Measurements from ENCODE around the gene OTOG. TPM values are rescaled to one million over a fixed set of nuclear protein-coding genes. Genes with fewer than 3 reads are reported as not detected.

Gene OTOG
- polyA plus RNA-seq, 4 donors, result 0.22 to 0.75 (median 0.29) TPM

DNA sequence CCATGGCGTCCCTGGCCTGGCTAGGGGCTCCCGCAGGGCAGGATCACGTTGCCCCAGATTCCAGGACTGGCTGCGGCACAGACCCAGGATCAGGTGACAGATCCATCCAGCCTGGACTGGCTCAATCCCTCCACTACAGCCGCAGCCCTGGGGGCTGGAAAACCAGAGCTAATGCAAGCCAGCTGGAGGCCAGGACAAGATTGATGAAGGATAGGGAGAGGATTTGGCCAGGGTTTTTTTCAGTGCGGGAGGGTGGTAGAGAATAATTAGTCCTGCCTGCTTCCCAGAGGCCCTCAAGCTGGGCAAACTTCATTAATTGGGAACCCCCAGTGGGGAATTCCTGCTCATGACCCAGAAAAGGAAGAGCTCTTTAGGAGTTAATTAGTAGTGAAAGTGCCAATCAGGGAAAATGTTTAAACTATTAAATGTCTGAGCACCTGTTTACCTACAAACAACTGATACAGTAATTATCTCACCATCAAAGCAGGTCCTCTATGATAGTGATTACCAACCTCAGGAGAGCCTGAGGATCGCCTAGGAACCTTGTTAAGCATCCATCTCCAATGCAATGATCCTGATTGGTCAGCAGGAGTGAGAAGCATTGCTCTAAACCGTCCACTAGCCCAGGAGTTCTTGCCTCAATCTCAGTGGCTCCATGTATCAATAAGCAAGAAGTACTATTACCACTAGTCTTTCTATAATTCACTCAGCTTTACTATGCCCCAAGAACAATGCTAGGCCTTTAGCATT is 139.3 kb downstream of the OTOG start:
- no peak for DNase-seq (ENCODE audit: low read depth in 4 of 4, low spot score in 3 of 4)

DNA sequence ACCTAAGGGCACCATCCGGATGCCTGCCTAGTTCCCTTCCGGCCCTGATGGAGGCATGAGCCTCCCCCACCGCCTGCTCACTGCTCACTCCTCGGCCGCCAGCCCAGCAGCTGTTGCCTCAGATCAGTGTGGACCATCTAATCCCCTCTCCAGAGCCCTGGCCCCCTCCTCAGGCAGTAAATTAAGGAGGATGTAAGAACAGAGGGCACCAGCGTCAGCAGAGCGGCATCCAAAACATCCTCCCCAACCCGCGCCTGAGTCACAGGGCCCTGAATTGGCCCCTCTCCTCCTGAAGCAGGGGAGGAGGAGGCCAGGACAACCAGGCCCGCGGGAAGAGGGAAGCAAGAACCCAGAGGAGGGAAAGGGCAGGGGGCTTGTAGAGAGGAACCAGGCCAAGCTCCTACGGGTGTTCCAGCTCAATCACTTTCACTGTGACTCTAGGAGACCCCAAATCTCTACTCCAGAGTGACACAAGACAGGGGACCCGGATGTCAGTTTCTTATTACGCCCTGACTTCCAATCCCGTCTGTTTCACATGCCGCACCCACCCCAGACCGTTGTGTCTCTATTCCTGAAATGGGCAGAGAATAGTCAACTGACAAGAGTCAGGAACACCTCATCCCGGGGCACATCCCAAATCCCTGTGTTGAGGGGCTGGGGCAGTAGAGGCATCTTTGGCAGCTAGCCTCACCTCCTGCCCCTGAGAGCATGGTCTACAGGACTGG is 141.0 kb downstream of the OTOG start:
- DNase-seq (ENCODE audit: low read depth in 4 of 4, low spot score in 3 of 4), result no peak

DNA sequence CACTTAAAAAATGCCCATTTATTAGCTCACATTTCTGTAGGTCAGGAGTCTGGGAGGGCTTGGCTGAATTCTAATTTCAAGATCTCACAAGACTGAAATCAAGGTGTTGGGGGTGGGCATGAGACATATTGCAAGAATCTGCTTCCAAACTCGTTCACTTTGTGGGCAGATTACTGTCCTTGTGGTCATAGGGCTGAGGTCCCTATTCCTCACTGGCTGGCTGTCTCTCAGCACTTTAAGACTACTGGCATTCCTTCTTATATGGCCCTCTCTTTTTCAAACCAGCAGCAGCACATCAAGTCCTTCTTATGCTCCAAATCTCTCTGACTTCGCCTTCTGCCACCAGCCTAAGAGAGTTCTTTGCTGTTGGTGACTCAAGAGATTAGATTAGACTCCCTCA is 144.5 kb downstream of the OTOG start:
- DNase-seq (ENCODE audit: low read depth in 4 of 4, low spot score in 3 of 4), result no peak

DNA sequence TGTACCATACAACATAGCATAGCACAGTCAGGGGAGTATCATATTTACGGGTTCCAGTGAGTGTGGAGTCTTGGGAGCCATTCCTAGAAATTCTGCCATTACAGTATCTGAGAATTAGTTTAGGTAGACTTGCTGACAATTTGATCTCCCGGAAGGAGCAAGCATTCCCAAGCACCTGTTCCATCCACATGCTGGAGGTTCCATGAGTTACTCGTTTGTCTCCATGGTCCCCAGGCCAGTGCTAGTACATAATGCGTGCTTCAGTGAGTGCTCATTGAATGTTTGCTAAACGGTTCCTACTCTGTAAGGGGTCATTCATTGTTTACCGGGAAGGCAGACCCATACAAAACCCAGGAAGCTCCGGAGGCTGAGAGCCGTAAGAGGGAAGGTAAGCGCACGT is 144.9 kb downstream of the OTOG start:
- no peak for DNase-seq (ENCODE audit: low read depth in 4 of 4, low spot score in 3 of 4)

DNA sequence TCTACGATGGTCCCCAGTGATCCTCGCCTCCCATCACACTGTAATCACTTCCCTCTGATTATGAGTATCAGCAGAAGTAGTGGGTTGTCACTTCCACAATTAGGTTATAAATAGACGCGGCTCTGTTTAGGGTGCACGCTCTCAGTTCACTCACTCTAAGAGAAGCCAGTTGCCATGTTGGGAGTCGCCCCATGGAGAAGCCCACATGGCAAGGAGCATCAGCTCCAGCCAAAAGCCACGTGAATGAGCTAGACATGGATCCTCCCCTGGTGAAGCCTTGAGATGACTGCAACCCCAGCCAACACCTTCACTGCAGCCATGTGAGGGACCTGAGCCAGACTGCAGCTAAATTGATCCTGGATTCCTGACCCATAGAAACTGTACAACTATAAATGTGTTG is 145.9 kb downstream of the OTOG start:
- no peak for DNase-seq (ENCODE audit: low read depth in 4 of 4, low spot score in 3 of 4)

DNA sequence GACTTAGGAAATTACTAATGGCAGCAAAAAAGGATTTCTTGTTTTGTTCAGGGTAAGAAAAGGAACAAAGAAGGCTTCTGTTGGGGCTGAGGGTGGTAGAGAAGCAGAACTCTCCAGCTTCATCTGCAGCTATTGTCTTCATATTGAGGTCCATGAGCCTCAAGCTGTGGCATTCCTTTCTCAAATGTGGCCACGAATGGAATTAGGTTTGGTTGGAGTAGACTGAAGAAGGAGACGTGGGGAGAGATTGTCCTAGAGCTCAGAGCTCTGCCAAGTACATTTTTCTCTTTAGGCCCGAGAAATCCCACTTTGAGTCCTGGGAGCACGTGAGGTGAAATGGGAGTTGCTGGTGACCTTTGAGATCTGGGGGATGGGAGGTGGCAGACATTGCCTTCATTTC is 146.5 kb downstream of the OTOG start:
- no peak for DNase-seq (ENCODE audit: low read depth in 4 of 4, low spot score in 3 of 4)

DNA sequence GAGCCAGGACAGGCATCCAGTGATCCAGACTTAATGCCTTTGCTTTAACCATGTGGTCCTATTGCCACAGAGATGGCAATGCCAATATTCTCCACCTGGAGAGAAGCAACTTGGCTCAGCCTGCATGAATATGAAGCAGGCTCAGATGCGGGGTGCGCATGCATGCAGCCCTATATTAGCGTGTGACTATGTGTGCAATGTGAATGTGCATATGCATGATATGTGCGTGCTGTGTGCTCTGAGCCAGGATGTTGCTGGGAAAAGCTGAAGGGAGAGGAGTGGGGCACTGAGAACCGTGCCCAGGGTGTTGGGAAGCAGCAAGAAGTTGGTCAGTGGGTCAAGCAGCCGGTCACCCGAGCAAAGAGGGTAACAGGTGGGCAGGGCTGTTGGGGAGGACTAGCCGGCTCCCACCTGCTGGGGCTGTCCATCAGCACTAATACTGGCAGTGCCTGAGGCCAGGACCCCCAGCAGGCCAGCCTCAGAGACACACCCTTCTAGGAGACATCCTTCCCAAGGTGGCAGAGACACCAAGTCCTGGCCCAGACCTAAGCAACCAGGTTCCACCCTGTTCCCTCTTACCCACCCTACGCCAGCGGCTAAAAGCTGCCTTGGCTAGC is 147.5 kb downstream of the OTOG start:
- DNase-seq (ENCODE audit: low read depth in 4 of 4, low spot score in 3 of 4), result no peak

DNA sequence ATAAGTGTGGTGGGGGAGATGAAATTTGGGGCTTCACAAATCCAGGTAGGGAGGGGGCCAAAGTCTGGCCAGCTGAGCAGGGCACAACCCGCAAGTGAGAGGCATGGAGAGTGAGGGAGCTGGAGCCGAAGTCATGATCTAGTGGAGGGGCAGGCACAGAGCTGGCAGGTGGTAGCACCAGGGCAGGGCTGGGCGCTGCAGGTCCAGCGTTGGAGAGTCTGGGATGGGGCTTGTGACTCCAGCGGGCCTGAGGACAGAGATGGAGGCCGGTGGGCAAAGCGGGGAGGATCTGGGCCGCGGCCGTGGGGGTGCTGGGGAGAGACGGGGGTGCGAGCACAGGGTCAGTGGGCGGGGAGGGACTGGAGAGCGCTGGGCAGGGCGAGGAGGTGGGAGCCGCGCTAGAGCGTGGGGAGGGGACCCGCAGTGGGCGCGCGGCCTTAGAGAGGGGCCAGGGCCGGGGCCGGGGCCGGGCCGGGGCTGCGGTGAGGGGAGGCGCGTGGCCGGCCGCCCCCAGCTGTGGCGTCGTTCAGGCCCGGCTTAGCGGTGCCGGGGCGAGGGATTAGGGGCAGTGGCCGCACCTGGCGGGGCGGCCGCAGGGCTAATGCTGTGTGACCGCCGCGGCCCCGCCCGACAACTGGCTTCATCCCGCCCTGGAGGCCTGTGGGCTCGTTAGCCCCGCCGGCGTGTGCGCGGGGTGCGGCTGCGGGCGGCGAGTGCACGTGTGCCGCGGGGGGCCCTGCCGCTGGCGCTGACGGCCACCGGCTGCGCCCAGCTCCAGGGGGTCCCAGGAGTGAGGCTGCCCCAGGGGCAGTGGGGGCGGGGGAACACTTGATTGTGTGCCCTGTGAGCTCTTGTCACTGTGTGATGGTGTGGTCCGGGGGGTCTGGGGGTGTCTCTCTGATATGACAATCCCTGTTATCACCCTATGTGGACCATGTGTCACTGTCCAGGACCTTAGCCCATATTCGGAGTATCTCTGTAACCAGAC is 148.7 kb downstream of the OTOG start:
- DNase-seq (ENCODE audit: low read depth in 4 of 4, low spot score in 3 of 4), result no peak

DNA sequence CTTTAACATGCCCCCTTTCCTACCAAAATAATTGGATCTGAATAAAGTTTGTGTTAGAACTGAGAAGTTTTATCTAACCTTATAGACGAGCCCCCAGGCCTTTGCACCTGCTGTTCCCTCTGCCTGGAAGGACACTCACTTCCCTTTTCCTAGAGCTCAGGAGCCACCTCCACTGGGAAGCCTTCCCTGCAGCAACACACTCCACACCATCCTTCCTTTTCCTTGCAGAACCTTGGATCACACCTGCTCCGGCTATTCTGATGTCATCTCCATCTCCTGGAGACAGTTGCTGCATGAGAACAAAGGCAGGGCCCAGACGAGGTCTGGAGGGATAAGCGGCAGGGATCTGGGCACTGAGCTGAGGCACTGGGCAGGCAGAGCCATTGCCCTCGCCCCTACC is 149.7 kb downstream of the OTOG start:
- DNase-seq (ENCODE audit: low read depth in 4 of 4, low spot score in 3 of 4), result no peak

Other genes starting within 250 kb of the OTOG start
- 1 to 10 TPM in 3 of 4 donors, under 1 TPM in 1; 0.64 to 1.6 (median 1.2) TPM for gene NCR3LG1, start 195.5 kb upstream of the OTOG start, polyA plus RNA-seq (ENCODE audit: insufficient read length in 4 of 4)
- 1 to 10 TPM in 3 of 4 donors, under 1 TPM in 1; 0.23 to 2.8 (median 2.2) TPM for gene KCNJ11, start 158.6 kb upstream of the OTOG start, polyA plus RNA-seq (ENCODE audit: insufficient read length in 4 of 4)
- gene ABCC8, start 70.4 kb upstream of the OTOG start, polyA plus RNA-seq (ENCODE audit: insufficient read length in 4 of 4), result 10 to 100 TPM in 1 of 4 donors, 1 to 10 TPM in 3; 1.6 to 10.5 (median 2.0) TPM
- gene USH1C, start 2.8 kb upstream of the OTOG start, polyA plus RNA-seq (ENCODE audit: insufficient read length in 4 of 4), result 10 to 100 TPM in 3 of 4 donors, 1 to 10 TPM in 1; 1.7 to 71.2 (median 53.8) TPM
- gene MYOD1, start 172.3 kb downstream of the OTOG start, polyA plus RNA-seq (ENCODE audit: insufficient read length in 4 of 4), result not detected
- gene KCNC1, start 187.5 kb downstream of the OTOG start, polyA plus RNA-seq (ENCODE audit: insufficient read length in 4 of 4), result 1 to 10 TPM in 2 of 4 donors, under 1 TPM in 2; 0.60 to 1.6 (median 0.94) TPM